ENCODE data around the gene ATP1B1. TPM values are rescaled to one million over a fixed set of nuclear protein-coding genes. Genes with fewer than 3 reads are reported as not detected.

Gene ATP1B1
- total and polyA plus RNA-seq, 2 of the 13 experiments (the other 11 are each of a cell fraction or from before 2014, with no cell fraction given): 134 to 135 TPM

DNA sequence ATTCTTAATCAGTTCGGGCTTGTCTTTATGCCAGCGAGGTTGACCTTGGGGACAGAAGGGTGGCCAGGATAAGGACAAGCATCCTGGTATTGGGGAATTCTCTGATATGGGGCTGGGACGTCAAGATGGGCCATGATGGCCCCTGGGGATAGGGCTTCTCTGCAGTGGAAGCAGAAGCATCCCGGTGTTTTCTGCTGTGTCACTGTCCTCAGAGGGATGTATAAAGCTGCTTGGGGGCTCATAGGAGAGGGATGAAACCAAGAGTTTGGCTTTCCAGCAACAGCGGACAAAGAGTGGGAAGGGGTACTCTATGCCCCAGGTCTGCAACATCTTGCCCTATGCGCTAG is 1.4 kb upstream of the ATP1B1 start (continued):
- TF ChIP-seq HMG20A (CRISPR knock-in tag; IDR thresholded peaks at IDR 0.05; ENCODE audit: borderline replicate concordance) (no peak), NFE2L2 (IDR thresholded peaks at IDR 0.05; ENCODE audit: low read length) (peak; percentile 57; the same call in 1 of the 2 replicates), CAMTA2 (CRISPR knock-in tag; IDR thresholded peaks at IDR 0.05; ENCODE audit: borderline replicate concordance) (0 out of 2 replicates have a peak, but pooled peaks have one; percentile 55), ZSCAN21 (CRISPR knock-in tag; IDR thresholded peaks at IDR 0.05; ENCODE audit: borderline replicate concordance) (no peak), NKX3-1 (CRISPR knock-in tag; IDR thresholded peaks at IDR 0.05) (no peak), MZF1 (CRISPR knock-in tag; IDR thresholded peaks at IDR 0.05; ENCODE audit: borderline replicate concordance) (0 out of 2 replicates have a peak, but pooled peaks have one; percentile 13)

DNA sequence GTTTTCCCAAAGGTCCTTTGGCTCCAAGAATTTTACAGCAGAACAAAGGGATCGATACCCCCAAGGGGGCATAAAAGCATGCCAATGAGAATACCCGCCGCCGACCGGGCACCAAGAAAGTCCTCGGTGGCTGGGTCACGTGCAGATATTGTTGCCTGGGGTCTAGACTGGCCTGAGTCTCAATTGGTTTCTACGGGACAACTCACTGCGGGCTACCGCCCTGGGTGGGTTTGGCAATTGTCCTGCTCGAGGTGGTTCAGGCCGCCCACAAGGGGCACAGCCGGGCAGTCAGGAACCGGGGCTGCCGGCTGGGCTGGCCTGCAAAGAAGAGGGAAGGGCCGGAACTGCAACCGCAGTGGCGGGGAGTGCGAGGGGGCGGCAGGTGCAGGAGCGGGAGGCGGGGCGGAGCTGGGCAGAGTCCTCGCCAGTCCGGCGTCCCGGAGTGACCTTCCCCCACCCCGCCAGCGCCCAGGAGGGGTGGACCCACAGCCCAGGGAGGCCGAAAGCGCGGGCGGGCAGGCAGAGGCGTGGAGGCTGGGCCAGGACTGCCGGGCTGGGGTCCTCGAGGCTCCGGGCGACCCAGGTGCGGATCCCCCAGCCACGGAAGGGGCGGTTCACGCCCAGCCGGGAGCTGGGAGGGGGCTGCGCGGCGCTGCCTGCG is 926 bp upstream of the ATP1B1 start:
- POLR2A ChIA-PET: interaction anchor here (0.8 to 3.6 kb wide), 24 partner anchors 9 to 763 kb away, joined by 3 to 29 read pairs (median 4); partner anchors contain the start of genes BLZF1 and NME7
- WGBS (ENCODE audit: low lambda C conversion rate): 17% methylated on average over 6 of the region's 47 CpGs
- Histone ChIP-seq H3K36me3 (replicated peaks in 1 of 2; ENCODE audit: control insufficient read depth in 1 of 2, insufficient read depth in 2 of 2, low read length in 2 of 2) (no peaks in the 10 kb centered on the region; a peak in 1 of 5 replicates), H3K4me1 (ENCODE audit: insufficient read depth, low read length) (peaks cover 65% of the 10 kb centered on the region), H3K79me2 (ENCODE audit: insufficient read depth, low read length) (peaks cover 40% of the 10 kb centered on the region), H3K27ac (ENCODE audit: extremely low read length, insufficient read depth, low read length) (peak overlapping the region; percentile 95), H3K4me3 (replicated peaks in 1 of 3; ENCODE audit: insufficient read depth in 1 of 3, low read depth in 2 of 3, low read length in 3 of 3) (peak overlapping the region; percentile 55 to 99 (median 57); a peak in 5 of 6 replicates), H3K4me2 (ENCODE audit: low read depth, low read length) (peak overlapping the region; percentile 90), H3K9me3 (ENCODE audit: low read length) (no peaks in the 10 kb centered on the region), H3K27me3 (ENCODE audit: control insufficient read depth in 1 of 2, insufficient read depth in 2 of 2, low read length in 2 of 2) (no peaks in the 10 kb centered on the region; a peak in 1 of 5 replicates), H3K9ac (ENCODE audit: insufficient read depth, low read depth, low read length) (peak overlapping the region; percentile 95), H4K20me1 (ENCODE audit: insufficient read depth, low read length) (peaks cover 33% of the 10 kb centered on the region), H2AFZ (ENCODE audit: low read length) (no peak overlapping the region)
- peak; percentile 85 for DNase-seq (ENCODE audit: low spot score)
- BruUV-seq (replicated peaks): no TSS peak
- CTCF ChIA-PET (ENCODE audit: low intra/inter-chr PET ratio, low total read pairs): interaction anchor here (0.6 kb wide), 1 partner anchor 618 kb away, joined by 3 read pairs; no protein-coding TSS in a partner anchor
- in situ Hi-C loops (cut with HindIII; ENCODE audit: extremely low pct_ligation_motif_present, low pct_unique_long_range_greater_than_20kb) (no loop called here), intact Hi-C loops (cut with micrococcal nuclease; ENCODE audit: unreplicated experiment) (loop anchor here (1.0 to 10.0 kb wide), 6 partner anchors 43 to 418 kb away; partner anchors contain the start of gene SLC19A2)
- peak; percentile 73 for ATAC-seq
- FAIRE-seq: peak; percentile 40
- TF ChIP-seq, protein P1, sequence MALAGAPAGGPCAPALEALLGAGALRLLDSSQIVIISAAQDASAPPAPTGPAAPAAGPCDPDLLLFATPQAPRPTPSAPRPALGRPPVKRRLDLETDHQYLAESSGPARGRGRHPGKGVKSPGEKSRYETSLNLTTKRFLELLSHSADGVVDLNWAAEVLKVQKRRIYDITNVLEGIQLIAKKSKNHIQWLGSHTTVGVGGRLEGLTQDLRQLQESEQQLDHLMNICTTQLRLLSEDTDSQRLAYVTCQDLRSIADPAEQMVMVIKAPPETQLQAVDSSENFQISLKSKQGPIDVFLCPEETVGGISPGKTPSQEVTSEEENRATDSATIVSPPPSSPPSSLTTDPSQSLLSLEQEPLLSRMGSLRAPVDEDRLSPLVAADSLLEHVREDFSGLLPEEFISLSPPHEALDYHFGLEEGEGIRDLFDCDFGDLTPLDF (CRISPR knock-in tag; IDR thresholded peaks at IDR 0.05): peak; percentile 63; the same call in 1 of the 2 replicates
- TF ChIP-seq ZNF607 (CRISPR knock-in tag; IDR thresholded peaks at IDR 0.05; ENCODE audit: borderline replicate concordance): peak; percentile 79
- no peak for TF ChIP-seq ZFP62 (CRISPR knock-in tag; IDR thresholded peaks at IDR 0.05)
- peak; percentile 85 for TF ChIP-seq ZFY (CRISPR knock-in tag; IDR thresholded peaks at IDR 0.05)
- no peak for TF ChIP-seq SP4 (CRISPR knock-in tag; IDR thresholded peaks at IDR 0.05)
- TF ChIP-seq SP5 (CRISPR knock-in tag; IDR thresholded peaks at IDR 0.05; ENCODE audit: borderline replicate concordance, low read depth): peak; percentile 97
- TF ChIP-seq ZMYM4 (CRISPR knock-in tag; IDR thresholded peaks at IDR 0.05): peak; percentile 85
- no peak for TF ChIP-seq NR3C1 (CRISPR knock-in tag; IDR thresholded peaks at IDR 0.05)
- TF ChIP-seq ZNF772 (CRISPR knock-in tag; IDR thresholded peaks at IDR 0.05): peak; percentile 18; the same call in 1 of the 2 replicates
- TF ChIP-seq HIVEP1 (CRISPR knock-in tag; IDR thresholded peaks at IDR 0.05): peak; percentile 46; the same call in 1 of the 2 replicates
- peak; percentile 60 for TF ChIP-seq ERF (CRISPR knock-in tag; IDR thresholded peaks at IDR 0.05)
- peak; percentile 19; the same call in 1 of the 2 replicates for TF ChIP-seq TGIF2 (CRISPR knock-in tag; IDR thresholded peaks at IDR 0.05)
- TF ChIP-seq ZNF570 (CRISPR knock-in tag; IDR thresholded peaks at IDR 0.05; ENCODE audit: borderline replicate concordance): no peak
- TF ChIP-seq ZNF543 (CRISPR knock-in tag; IDR thresholded peaks at IDR 0.05): peak; percentile 54; the same call in 1 of the 2 replicates
